HepG2 (cell line): Measurements from ENCODE around the gene ERMARD. TPM values are rescaled to one million over a fixed set of nuclear protein-coding genes. Genes with fewer than 3 reads are reported as not detected.
A peak's percentile ranks its signal among the peaks of the same experiment; 100 is the strongest.

Experiments
- CHCHD3 ChIP-seq: sonication (generic); formaldehyde crosslinking; IDR thresholded peaks from 2 replicates; pipeline ENCODE4 v1.8.0; 2022; ENCODE audit warnings: mild to moderate bottlenecking, missing genetic modification reagents, moderate library complexity
- DMAP1 ChIP-seq: IDR thresholded peaks from 2 replicates; pipeline ENCODE4 v1.6.1; 2016
- ETS1 ChIP-seq: sonication (generic); formaldehyde crosslinking; IDR thresholded peaks from 2 replicates; pipeline ENCODE4 v1.4.0; 2020; ENCODE audit warnings: missing genetic modification reagents
- GTF3A ChIP-seq: sonication (generic); formaldehyde crosslinking; conservative IDR thresholded peaks from 2 replicates; pipeline ENCODE4 v1.4.0; 2020; ENCODE audit warnings: mild to moderate bottlenecking, missing genetic modification reagents
- HHEX ChIP-seq: IDR thresholded peaks from 2 replicates; pipeline ENCODE4 v1.6.1; 2016; ENCODE audit warnings: control low read depth
- KDM1A ChIP-seq: IDR thresholded peaks from 2 replicates; pipeline ENCODE4 v1.6.1; 2016; ENCODE audit warnings: missing compliant biosample characterization
- KDM2A ChIP-seq: sonication (generic); formaldehyde crosslinking; IDR thresholded peaks from 2 replicates; pipeline ENCODE4 v1.4.0; 2020; ENCODE audit warnings: low read depth, missing genetic modification reagents, borderline replicate concordance
- KDM5B ChIP-seq: sonication (generic); formaldehyde crosslinking; IDR thresholded peaks from 2 replicates; pipeline ENCODE4 v1.4.0; 2020; ENCODE audit warnings: missing genetic modification reagents, mild to moderate bottlenecking, borderline replicate concordance
- LCORL ChIP-seq, 2 experiments: fragments of 450-650 bp in 1 of 2; sonication (generic) in 1 of 2; formaldehyde crosslinking in 1 of 2; IDR thresholded peaks; 2 replicates each; pipeline versions ENCODE4 v1.5.0 to v1.6.1; 2017 to 2020; ENCODE audit warnings: antibody characterized with exemption in 1 of 2, missing genetic modification reagents in 1 of 2
- MAFF ChIP-seq: IDR thresholded peaks from 2 replicates; pipeline ENCODE4 v1.6.1; 2011; ENCODE audit warnings: low read depth, low read length, improper control_type of control experiment
- MTF2 ChIP-seq: sonication (generic); formaldehyde crosslinking; IDR thresholded peaks from 2 replicates; pipeline ENCODE4 v1.5.0; 2020; ENCODE audit warnings: missing genetic modification reagents, borderline replicate concordance
- NFE2L2 ChIP-seq: fragments of 150-350 bp; IDR thresholded peaks from 2 replicates; pipeline ENCODE4 v1.6.1; 2014; ENCODE audit warnings: low read length
- PTBP1 ChIP-seq: fragments of 200-400 bp; formaldehyde crosslinking; IDR thresholded peaks from 2 replicates; pipeline ENCODE4 v1.6.1; 2018; ENCODE audit warnings: low read length, low read depth; ENCODE audit not compliant: poor library complexity, severe bottlenecking
- RFX1 ChIP-seq: fragments of 450-650 bp; IDR thresholded peaks from 2 replicates; pipeline ENCODE4 v1.6.1; 2017
- RNF219 ChIP-seq: sonication (generic); formaldehyde crosslinking; IDR thresholded peaks from 2 replicates; pipeline ENCODE4 v1.5.0; 2020; ENCODE audit warnings: mild to moderate bottlenecking, missing genetic modification reagents
- TFE3 ChIP-seq: IDR thresholded peaks from 2 replicates; pipeline ENCODE4 v1.6.1; 2016
- TIGD3 ChIP-seq: sonication (generic); formaldehyde crosslinking; IDR thresholded peaks from 2 replicates; pipeline ENCODE4 v1.5.1; 2020; ENCODE audit warnings: mild to moderate bottlenecking, missing genetic modification reagents, borderline replicate concordance
- UBTF ChIP-seq: sonication (generic); formaldehyde crosslinking; IDR thresholded peaks from 2 replicates; pipeline ENCODE4 v1.4.0; 2020; ENCODE audit warnings: mild to moderate bottlenecking, missing genetic modification reagents
- ZNF124 ChIP-seq: sonication (generic); formaldehyde crosslinking; IDR thresholded peaks from 2 replicates; pipeline ENCODE4 v1.4.0; 2020; ENCODE audit warnings: missing genetic modification reagents
- ZNF274 ChIP-seq: sonication (generic); formaldehyde crosslinking; IDR thresholded peaks from 2 replicates; pipeline ENCODE4 v1.5.1; 2020; ENCODE audit warnings: mild to moderate bottlenecking, missing genetic modification reagents
- ZNF570 ChIP-seq: sonication (generic); formaldehyde crosslinking; IDR thresholded peaks from 2 replicates; pipeline ENCODE4 v1.4.0; 2020; ENCODE audit warnings: mild to moderate bottlenecking, missing genetic modification reagents, borderline replicate concordance
- polyA plus RNA-seq, 8 experiments: library from polyadenylated mRNA; depleted of rRNA in 3 of 8; stranded (reverse) in 7 of 8; unstranded in 1 of 8; fragments of >200 nt; fragmentation: Illumina TruSeq in 4 of 8; extraction: Trizol in 4 of 8; gene quantifications; 2 replicates each; pipeline versions ENCODE4 v1.2.1 to v1.2.3, GENCODE V29; 2011 to 2016; ENCODE audit warnings: low read depth in 4 of 8, missing spikeins in 1 of 8, mixed read lengths in 1 of 8; ENCODE audit not compliant: insufficient read depth in 1 of 8
- total RNA-seq, 5 experiments: library from RNA; depleted of rRNA; stranded (reverse); fragments of >200 nt; fragmentation: Illumina TruSeq; extraction: Trizol; gene quantifications; 2 replicates each; pipeline ENCODE4 v1.2.3, GENCODE V29; 2016; ENCODE audit warnings: low read depth in 1 of 5

Gene ERMARD
- total and polyA plus RNA-seq, 2 of the 13 experiments (the other 11 are each of a cell fraction or from before 2014, with no cell fraction given) = 8.8 to 10.7 TPM

GRCh38 chr6:169810066-169810989, 58.9 kb downstream of the ERMARD start (continued):
- TF ChIP-seq TIGD3 (no peak), DMAP1 (0 out of 2 replicates have a peak, but pooled peaks have one; percentile 32), KDM2A (CRISPR knock-in tag) (no peak), GTF3A (CRISPR knock-in tag) (no peak), UBTF (CRISPR knock-in tag) (peak; percentile 29; the same call in 1 of the 2 replicates), ZNF124 (CRISPR knock-in tag) (no peak), PTBP1 (no peak), ZNF570 (no peak), TFE3 (no peak), HHEX (no peak), KDM1A (0 out of 2 replicates have a peak, but pooled peaks have one; percentile 12), LCORL (IDR thresholded peaks at IDR 0.05) (no peak), LCORL (CRISPR knock-in tag; IDR thresholded peaks at IDR 0.05) (peak; percentile 56; the same call in 1 of the 2 replicates), NFE2L2 (no peak), ETS1 (CRISPR knock-in tag) (no peak), RFX1 (no peak), MAFF (no peak), ZNF274 (CRISPR knock-in tag) (no peak), RNF219 (CRISPR knock-in tag) (no peak), MTF2 (CRISPR knock-in tag) (no peak), KDM5B (CRISPR knock-in tag) (no peak), CHCHD3 (no peak)
